NCI-H460 (cell line): Measurements from ENCODE around the gene LGSN. TPM values are rescaled to one million over a fixed set of nuclear protein-coding genes. Genes with fewer than 3 reads are reported as not detected.
"Not testable (repeated sequence)": the region's sequence is repeated elsewhere in the genome, so short reads cannot be mapped to it uniquely, and the experiment has no call there.

Experiments
- DNase-seq: peaks from one replicate; pipeline ENCODE4 v3.0.0-alpha.2; 2016; ENCODE audit warnings: low read depth; ENCODE audit errors: extremely low read depth
- total RNA-seq: library from RNA; depleted of rRNA; stranded (reverse); fragments of >200 nt; shearing (Covaris generic); gene quantifications from 2 replicates; pipeline ENCODE4 v1.2.3, GENCODE V29; 2014

LGSN gene
- total RNA-seq, 1 experiment from 2014 or later = 17.1 TPM

DNA sequence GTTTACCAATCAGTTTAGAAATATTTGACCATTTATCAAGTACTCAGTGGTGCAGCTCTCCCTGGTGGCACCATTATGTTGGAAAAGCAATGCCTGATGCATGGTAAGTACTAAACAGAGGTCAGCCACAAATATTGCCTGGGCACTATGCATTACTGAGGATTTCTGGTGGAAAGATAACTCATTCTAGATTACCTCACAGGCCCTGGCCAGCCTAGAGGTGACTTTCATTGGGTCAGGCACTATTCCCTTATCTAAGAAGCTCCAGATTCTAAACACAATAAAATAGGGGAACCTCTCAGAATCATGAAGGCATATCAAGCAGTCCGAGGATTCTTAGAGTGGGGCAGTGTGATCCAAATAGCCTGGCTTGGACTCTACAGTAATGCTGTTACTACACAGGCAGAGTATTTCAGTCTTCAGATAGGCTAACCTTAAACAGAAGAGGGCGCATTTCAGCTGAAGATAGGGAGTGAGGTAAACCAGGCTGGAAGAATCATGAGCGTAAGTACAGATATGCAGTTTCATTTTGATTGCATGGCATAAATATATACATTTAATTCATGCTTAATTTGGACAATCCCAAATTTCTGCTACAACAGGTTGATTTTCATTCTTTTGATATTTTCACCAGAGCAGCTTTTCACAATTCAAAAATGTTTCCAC, 12.1 kb downstream of the LGSN start:
- peak; percentile 56 for DNase-seq

DNA sequence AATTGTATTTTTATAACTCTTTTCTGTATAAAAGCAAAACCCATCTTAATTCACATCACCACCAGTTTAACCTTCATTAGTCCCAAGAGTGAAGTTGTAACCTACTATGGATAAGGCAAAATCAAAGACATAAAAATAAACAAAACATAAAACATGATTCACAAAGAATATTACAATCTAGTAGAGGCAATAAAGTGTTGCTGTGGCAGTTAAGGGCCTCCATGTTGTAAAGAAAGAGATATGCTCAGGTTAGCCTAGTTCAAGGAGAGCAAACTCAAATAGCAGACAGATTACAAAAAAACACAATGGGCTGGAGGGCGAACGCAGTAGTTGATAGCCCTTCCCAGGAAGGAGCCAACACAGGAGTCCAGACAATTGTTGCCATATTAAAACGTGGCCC, 13.4 kb downstream of the LGSN start:
- no peak for DNase-seq

DNA sequence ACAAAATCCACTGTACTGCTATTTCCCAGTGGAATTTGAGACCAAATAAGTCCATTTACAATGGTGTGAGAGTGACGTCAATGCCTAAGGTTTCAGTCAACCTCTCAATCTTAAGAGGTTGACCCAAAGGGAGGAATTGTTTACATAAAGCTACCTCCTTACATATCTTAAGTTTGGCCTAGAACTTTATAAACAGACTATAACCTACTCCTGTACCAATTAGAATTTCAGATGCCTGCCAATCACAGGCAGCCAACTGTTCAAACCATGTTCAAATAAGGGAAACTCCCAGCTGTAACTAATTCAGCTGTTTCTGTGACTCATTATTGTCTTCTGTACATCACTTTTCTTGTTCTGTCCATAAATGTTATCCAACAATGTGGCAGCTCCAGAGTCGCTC, 14.5 kb downstream of the LGSN start:
- peak; percentile 92 for DNase-seq

DNA sequence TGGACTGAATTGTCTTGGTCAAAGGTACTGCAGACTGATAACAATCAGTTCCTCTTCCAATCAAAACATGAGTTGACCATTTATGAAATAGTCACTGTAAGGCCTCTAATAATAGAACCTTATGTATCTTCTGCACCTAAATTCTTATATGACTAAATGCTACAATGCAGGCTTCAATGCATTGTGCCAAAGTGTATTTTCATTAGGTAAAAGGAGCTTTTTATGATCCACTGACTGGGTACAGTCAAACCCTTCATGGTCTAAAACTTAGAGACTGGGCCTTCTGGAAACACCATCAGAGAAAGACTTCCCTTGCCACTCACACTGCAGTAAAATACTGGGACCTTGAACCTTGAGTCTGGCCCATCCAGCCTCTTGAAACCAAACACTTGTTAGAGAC, 16.3 kb downstream of the LGSN start:
- no peak for DNase-seq

DNA sequence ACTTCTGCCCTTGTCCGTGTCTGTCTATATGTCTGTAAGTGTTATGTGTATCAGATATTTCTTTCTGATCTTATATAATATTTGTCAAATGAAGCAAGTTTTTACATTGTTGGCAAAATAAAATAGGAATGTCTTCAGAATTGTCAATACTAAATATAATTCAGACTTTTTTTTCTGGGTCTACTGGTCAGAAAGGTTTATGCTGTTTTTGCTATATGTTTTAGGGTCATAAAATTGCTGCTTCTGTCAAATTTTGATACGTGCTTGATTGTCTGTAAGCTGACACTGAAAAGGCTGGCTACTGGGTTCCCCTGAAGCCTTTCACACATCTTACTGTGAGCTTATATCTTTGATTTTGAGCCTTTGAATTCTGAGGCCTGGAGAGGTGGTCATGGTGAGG, 20.1 kb downstream of the LGSN start:
- no peak for DNase-seq

DNA sequence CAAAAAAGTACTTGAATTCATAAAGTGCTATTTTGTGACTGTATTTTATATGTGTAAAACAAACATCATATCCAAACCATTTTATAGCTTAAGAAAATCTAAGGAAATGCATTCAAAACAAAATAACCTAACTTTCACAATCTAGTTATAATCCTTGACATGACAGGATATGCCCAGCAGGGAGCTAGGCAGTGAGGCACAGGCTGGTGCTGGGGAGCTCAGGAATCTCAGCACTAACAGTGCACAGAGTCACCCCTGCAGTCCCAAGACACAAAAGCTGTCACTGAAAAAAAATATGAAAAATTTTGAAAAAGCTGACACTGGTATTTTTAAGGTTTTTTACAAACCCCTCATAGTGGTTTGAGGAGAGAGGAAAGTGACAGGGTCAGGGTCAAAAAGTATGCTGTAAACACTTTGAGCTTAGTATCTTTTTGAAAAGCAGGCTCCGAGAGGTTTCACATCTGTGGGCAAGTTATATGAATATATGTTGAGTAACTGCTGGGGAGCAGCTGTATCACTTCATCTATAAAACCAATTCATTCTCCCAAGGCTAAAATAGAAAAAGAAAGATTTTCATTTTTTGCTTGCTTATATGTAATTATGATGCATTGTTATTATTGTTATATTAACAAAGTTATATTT, 24.1 kb downstream of the LGSN start:
- peak; percentile 25 for DNase-seq

DNA sequence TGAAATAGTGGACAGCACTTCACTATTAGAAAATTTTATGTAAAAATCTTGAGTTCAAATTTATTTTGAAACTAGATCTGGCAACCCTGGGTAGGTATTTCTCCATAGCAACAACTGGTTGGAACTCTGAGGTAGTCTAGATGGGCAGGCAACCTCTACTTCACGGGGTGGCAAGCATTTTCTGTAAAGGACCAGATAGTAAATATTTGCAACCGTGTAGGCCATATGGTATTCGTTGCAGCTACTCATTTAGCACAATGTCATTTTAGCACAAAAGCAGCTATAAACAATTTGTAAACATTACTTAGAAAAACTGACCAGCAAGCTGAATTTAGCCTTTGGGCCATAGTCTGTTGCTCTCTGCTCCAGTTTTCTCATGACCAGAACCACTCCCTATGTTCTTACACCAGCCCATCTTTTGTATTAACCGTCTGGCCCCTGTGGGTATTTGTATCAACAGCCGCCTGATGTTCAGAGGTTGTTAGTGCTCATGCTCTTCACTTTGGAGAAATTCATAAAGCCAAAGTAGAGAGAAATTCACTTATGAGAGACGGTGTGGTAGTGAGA, 29.2 kb downstream of the LGSN start:
- DNase-seq = no peak

DNA sequence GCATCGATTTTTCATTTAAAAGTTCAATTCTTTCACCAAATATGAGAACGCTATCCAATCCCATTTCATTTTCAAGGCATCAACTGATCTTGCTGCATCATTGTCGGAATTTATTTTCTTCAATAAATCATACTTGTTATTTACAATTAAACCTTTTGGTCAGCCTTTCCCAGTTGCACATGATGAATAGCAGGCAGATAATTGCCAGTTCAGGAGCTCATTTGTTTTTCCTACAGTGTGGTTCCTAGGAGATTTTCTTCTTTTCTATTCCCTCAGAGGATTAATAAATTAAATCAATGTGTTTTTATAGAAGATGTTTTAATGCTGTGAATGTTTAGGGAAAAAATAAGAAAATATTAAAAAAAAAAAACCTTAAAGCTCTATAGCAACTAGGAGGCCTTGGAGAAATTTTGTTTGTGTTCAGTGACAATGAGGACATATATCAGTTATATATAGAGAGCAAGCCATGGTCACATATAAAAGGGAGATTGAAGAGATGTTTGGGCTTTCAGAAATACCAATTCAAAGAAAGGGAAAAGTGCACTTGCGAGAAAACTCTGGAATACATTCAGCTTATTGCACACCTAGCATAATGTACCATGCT, 30.4 kb downstream of the LGSN start:
- no peak for DNase-seq

DNA sequence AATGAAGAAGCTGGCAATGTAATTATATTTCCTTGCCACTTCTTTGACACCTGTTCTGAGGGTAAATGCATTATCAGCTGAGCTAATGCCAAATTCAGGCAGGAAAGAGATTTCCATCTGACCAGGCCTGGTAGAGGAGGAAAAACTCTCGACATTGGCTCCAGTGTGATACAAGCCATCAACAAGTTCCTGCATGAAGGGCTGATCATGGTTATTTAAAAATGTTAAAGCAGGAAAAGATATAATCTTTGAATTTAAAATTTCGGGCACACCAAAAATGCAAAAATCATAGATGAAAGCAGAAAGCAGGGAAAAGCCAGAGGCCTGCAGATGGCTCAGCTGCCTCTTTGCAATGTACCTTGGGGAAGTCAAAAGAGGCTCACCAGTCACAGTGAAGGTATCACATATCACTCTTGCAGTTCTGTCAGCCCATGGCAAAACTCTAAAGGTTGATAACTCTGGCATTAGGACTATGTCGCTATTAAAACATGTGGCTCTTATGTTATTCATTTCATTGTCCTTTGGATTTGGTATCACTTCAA, 39.1 kb downstream of the LGSN start:
- DNase-seq = no peak

DNA sequence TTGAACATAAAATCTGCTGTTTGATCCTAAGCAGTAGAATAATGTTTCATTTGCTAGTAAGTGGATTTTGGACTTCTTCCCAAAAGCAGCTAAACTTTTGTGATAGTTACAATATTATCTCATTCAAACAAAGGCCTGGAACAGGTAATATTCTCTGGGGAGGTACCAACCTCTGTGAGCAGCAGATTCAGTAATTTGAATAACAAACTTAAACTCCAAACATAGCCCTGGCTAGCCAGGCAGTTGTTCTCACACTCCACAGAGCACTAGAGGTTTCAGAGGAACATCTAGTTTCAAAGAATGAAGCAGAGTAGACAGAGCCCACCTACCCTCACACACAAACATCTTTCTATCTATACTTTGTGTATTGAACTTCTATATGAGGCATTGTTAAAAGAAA, 40.9 kb downstream of the LGSN start:
- no peak for DNase-seq

DNA sequence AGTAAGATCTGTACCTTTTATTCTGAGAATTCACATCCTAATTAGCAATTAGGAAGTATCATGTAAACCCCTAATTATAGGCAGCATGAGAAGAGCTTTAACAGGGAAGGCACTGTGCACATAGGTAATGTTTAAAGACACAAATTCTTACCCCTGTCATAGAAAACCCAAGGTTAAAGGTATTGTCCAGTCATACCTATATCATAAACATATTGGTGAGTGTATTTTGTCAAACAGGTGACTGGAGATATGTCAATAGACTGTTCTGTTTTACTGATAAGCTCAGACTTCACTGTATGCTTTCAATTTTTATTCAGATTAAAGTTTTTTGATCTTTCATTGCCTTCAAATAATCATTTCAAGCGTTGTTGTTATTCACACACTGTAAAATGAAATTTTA, 43.8 kb downstream of the LGSN start:
- no peak for DNase-seq

DNA sequence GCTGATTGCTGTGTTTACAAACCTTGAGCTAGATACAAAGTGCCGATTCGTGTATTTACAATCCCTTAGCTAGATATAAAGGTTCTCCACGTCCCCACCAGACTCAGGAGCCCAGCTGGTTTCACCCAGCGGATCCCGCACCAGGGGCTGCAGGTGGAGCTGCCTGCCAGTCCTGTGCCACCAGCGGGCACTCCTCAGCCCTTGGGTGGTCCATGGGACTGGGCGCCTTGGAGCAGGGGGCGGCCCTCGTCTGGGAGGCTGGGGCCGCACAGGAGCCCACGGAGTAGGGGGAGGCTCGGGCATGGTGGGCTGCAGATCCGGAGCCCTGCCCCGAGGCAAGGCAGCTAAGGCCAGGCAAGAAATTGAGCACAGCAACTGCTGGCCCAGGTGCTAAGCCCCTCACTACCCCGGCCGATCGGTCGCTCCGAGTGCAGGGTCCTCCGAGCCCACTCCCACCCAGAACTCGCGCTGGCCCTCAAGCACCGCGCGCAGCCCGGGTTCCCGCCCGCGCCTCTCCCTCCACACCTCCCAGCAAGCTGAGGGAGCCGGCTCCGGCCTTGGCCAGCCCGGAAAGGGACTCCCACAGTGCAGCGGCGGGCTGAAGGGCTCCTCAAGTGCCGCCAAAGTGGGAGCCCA, 44.9 kb downstream of the LGSN start:
- not testable (repeated sequence) for DNase-seq

DNA sequence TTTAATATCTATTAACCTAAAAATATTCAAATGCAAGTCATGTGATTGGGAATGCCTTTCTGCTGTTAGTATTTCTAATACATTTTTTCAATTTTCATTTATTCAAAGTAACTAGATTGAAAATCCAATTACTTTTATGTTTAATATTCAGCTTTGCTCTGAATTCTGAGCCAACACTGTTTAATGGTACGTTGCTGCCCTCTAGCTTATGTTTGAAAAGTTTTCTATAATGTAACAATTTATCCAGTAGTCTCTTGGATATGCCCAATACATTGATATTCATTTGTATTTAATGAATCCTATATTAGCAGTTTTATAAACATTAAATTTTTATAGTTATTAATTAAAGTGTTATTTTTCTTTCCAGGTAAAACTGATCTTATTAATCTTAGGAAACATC, 47.4 kb downstream of the LGSN start:
- DNase-seq = peak; percentile 49

DNA sequence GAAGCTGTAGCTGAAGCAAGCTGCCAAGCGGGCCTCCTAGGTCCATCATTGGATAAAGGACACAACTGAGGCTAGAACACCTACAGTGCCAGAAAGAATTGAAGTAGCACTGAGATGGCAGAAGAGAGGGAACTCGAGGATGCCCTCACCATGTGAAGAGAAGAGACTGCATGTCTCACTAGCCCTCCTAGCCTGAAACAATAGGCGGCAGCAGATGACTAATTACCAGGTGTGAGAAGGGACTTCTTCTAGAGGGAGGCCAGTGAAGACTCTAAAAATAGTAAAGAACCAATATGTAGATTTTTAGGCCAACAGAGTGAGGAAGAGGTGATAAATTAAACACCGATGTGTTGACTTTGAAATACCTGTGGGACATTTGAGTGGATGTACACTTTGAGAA, 50.3 kb downstream of the LGSN start:
- DNase-seq = no peak

DNA sequence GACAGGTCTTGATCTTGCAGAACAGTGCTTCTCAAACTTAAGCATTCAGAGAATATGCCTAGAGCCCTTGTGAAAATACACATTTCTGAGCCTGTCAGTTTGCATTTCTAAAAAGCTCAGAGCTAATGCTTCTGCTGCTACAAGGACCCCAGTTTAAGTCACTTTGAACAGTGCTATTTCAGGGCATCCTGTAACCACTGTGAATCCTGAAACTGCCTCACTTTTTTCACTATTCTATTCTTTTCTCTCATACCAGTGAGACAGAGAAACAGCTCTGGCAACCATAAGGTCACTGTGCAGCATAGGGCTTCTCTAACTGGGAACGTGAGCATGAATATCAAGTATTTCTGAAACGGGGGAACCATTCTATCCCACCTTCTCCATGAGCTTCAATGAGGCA, 51.2 kb downstream of the LGSN start:
- no peak for DNase-seq

DNA sequence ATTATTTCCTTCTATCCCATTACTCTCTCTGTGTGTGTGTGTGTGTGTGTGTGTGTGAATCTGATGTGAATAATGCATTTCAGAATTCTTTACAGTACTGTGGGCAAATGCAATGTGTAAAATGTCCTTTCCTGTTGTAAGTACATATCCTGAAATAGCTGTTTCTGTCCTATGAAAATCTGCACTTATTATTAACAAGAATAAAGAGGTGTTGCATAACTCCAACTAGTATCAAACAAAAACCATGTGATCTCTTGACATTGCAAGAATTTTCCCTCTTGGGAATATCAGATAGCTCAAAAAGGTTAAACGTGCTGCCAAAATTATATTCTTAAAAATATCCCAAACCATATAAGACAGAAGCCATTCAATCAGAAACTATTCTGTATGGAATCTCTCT, 52.0 kb downstream of the LGSN start:
- no peak for DNase-seq

DNA sequence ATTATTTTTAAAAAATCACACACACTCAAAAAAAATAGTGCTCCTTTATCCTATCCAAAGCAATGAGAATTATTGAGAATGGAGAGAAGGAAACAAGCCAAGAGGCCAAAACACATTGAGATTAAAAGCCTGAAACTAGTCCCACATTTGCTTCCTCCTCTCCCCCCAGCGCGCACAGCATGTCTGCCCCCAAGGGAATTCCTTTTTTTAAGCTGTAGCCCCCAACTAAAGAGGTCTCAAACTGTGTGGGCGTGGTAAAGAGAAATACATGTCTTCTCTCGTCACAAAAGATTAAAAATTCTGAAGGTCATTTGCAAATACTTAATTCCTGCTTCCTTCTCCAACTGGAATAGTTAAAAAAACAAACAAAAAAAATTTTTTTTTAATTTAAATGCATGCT, 52.7 kb downstream of the LGSN start:
- no peak for DNase-seq

DNA sequence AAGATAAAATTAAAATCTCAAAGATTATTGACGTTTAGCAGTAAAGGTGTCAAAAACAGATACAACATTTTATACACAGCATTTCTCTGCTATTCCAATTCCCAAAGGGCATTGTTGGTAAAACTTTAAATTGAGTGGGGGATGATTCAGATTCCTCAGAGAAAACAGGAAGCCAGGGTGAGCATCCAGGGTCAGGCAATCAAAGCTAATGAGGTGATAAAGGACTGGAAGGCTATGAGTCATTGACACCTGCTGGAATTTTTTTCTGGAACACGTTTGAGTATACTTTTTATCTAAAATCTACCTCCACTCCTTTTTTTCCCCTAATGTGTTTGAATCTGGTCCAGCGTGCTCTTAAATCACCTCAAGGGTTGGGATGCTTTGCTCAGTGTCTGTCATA, 56.3 kb downstream of the LGSN start:
- DNase-seq = no peak

DNA sequence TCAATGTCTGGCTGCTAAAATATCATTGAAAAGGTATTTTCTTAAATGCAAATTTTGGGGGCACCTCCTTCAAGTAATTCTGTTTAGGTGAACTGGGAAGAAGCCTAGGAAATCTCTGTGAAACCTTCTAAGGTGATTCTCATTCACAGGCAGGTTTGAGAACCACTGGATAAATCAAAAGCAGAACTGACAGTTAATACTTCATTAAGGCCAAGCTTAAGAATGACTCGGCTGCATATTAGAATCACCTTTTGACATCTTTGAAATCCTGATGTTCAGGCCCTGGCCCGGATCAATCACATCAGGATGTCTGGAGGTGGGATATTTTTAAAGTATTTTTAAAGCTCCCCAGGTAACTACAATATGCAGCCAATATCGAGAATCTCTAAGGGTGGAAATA, 58.0 kb downstream of the LGSN start:
- no peak for DNase-seq

DNA sequence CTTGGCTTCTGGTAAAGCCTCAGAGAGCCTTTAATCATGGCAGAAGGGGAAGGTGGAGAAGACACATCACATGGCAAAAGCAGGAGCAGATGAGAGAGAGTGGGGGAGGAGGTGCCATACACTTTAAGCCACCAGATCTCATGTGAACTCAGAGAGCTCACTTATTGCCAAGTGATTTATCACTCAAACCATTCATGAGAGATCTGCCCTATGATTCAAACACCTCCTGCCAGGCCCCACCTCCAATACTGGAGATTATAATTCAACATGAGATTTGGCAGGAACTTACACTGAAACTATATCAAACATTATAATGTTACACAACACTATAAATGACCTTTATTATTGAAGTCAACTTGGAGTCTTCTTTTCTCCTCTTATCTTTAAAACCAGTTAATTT, 60.6 kb downstream of the LGSN start:
- DNase-seq = no peak

DNA sequence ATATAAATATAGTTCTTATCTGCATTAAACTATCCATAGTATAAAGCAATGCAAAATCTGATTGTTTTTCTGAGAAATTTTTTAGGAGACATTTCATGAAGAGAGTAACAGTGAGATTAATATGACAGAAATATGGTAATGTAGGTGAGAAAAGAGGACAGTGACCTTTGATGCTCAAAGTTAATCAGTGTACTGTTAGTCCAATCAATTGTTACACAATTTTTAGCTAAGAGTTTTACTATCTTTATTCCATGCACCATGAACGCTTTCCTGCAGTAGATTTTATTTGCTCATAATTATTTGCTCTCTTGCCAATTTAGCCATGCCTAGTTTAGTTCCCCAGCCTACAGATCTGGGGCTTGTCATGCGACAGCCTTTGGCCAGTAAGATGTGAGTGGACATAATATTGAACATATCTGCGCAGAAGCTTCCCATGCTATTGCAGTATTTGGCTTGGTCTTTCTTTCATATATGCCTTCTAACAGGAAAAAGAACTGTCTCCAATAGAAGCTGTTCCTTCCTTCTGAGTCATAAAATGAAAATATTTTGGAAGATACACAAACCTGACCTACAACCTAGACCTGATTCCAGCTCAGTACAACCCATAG, 69.8 kb downstream of the LGSN start:
- no peak for DNase-seq
